HG02763 (cell line): Measurements from ENCODE around the gene SCAPER.
"Not testable (repeated sequence)": the region's sequence is repeated elsewhere in the genome, so short reads cannot be mapped to it uniquely, and the experiment has no call there.

Experiments
- ATAC-seq: cut with Tn5 transposase; IDR thresholded peaks from one replicate; pipeline ENCODE4 v1.9.1; 2021; ENCODE audit warnings: mild to moderate bottlenecking, moderate library complexity; ENCODE audit not compliant: unreplicated experiment

Gene SCAPER

GRCh38 chr15:76502678-76503077 lies 402.5 kb downstream of the SCAPER start:
- no peak for ATAC-seq

- ATAC-seq, result not testable (repeated sequence)
These were observed 403.0 kb downstream of the SCAPER start for GRCh38 chr15:76502185-76502584.

GRCh38 chr15:76501726-76502125 lies 403.4 kb downstream of the SCAPER start:
- no peak for ATAC-seq

- no peak for ATAC-seq
These were observed 404.1 kb downstream of the SCAPER start for GRCh38 chr15:76501011-76501410.

GRCh38 chr15:76495487-76495886 lies 409.7 kb downstream of the SCAPER start:
- ATAC-seq, result no peak

GRCh38 chr15:76492538-76492937 lies 412.6 kb downstream of the SCAPER start:
- ATAC-seq, result no peak

- ATAC-seq, result no peak
These were observed 421.4 kb downstream of the SCAPER start for GRCh38 chr15:76483752-76484151.

- ATAC-seq, result no peak
These were observed 422.1 kb downstream of the SCAPER start for GRCh38 chr15:76483018-76483417.

GRCh38 chr15:76480267-76480666 lies 424.9 kb downstream of the SCAPER start:
- no peak for ATAC-seq

- no peak for ATAC-seq
These were observed 434.4 kb downstream of the SCAPER start for GRCh38 chr15:76470691-76471090.

- no peak for ATAC-seq
These were observed 436.4 kb downstream of the SCAPER start for GRCh38 chr15:76468722-76469121.

GRCh38 chr15:76467136-76467535 lies 438.0 kb downstream of the SCAPER start:
- ATAC-seq, result no peak

- no peak for ATAC-seq
These were observed 439.4 kb downstream of the SCAPER start for GRCh38 chr15:76465728-76466127.

- no peak for ATAC-seq
These were observed 440.9 kb downstream of the SCAPER start for GRCh38 chr15:76464247-76464646.

GRCh38 chr15:76460871-76461270 lies 444.3 kb downstream of the SCAPER start:
- ATAC-seq, result no peak

GRCh38 chr15:76460347-76460746 lies 444.8 kb downstream of the SCAPER start:
- no peak for ATAC-seq

GRCh38 chr15:76451540-76451939 lies 453.6 kb downstream of the SCAPER start:
- ATAC-seq, result no peak

- no peak for ATAC-seq
These were observed 455.7 kb downstream of the SCAPER start for GRCh38 chr15:76449455-76449854.

- ATAC-seq, result no peak
These were observed 456.4 kb downstream of the SCAPER start for GRCh38 chr15:76448755-76449154.

GRCh38 chr15:76447728-76448441 lies 457.3 kb downstream of the SCAPER start:
- ATAC-seq, result no peak

GRCh38 chr15:76440441-76440840 lies 464.7 kb downstream of the SCAPER start:
- ATAC-seq, result no peak

- no peak for ATAC-seq
These were observed 465.6 kb downstream of the SCAPER start for GRCh38 chr15:76439542-76439941.

GRCh38 chr15:76433798-76434400 lies 471.2 kb downstream of the SCAPER start:
- ATAC-seq, result no peak
